CD4-positive, alpha-beta T cell treated with Interleukin-12 subunit alpha and Interleukin-12 subunit beta, for 1 hour (primary cell): ENCODE results near the gene SETD4.
"Not testable (repeated sequence)": the region's sequence is repeated elsewhere in the genome, so short reads cannot be mapped to it uniquely, and the experiment has no call there.

Experiments used
- DNase-seq: peaks from one replicate; pipeline ENCODE4 v3.0.0-alpha.2; 2020

The SETD4 gene

DNA sequence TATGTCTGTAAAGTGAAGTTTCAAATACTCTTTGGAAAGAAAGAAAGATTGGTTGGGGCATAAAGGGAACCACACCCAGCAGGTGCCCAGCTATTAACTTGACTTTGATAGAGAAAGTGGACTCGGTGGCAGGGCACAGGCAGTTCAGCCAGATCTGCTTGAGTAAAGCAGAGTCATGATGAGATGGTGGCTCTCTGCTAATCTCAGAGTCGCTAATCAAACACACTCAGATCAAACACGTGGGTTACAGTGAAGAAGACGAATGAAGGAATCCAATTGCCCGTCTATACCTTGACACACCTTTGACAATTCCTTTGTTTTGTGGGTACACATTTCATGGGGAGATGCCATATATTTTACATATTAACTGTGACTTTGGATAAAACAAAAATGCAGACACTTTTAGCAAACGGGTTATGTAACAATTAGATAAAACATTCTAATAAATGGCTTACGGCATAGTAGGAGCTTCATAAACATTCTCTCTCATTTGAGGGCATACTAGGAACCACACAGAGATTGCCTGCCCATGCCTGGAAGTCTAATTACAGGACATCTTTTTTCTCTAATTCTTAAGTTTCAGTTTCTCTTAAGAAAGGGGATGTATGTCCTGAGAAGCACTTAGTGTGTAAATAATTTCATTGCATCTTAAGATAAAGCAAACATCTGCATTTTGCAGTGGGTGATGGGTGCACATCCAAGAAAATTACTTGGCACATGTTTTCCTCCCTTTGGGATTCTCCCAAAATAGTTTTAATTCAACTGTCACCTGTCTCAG, 16.7 kb upstream of the SETD4 start:
- no peak for DNase-seq

DNA sequence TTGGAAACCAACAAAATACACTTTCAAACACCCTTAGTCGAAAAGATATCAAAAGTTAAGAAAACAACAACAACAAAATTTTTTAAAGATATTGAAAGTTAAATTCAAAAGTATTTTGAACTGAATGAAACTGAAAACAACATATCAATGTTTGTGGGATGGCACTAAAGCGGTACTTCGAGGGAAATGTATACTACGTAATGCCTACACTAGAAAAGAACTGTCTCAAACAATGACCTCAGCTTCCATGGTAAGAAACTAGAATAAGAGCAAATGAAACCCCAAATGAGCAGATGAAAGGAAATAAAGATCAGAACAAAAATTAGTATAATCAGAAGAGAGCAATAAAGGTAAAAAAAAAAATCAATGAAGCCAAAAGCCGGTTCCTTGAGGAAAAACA, 15.6 kb upstream of the SETD4 start:
- DNase-seq, result no peak

DNA sequence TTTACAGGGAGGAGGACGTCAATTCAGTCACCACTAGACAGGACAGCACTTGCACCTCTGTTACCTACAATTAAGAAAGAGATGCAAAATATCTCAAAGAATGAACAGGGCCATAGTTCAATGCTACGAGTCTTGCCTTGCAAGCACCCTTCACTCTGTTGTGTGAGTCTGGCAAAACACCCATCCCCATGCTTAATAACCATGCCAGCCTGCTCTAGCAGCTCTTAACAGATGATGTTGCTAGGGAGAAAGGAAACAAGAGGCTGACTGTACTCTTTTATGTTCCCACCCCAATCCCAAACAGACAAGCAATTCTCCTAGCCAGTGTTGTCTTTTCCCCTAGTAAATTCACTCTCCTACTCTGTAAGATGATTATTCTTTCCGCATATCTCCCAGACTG, 14.8 kb upstream of the SETD4 start:
- DNase-seq, result no peak

DNA sequence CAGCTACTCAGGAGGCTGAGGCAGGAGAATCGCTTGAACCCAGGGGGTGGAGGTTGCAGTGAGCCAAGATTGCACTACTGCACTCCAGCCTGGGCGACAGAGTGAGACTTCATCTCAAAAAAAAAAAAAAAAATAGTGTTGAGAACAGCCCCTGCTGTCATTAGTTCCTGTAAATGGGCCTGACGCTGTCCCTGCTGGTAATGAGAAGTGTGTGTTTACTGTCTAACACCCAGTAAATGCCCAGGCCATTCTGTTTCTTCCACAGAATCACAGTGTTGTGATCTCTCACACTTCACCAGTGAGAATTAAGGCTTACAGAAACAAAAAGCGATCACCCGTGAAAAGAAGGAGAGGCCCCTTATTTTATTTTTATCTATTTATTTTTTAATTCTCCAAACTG, 13.6 kb upstream of the SETD4 start:
- not testable (repeated sequence) for DNase-seq

DNA sequence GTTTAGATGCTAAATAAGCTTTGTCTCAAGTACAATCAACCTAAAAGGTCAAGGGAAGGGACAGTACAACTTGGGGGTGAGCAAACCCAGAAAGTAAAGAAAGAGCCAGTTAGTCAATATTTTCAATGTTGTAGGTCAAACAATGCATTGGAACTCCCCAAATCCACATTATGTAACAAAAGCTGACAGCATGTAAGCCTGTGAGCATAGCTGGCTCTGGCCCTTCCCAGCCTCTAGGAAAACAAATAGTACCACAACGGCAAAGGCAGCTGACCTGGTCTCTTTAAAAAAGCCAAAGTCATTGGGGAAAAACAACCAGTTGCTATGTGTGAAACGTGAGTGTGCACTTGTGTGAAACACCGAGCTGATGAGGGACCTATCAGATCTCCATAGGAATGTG, 12.9 kb upstream of the SETD4 start:
- no peak for DNase-seq

DNA sequence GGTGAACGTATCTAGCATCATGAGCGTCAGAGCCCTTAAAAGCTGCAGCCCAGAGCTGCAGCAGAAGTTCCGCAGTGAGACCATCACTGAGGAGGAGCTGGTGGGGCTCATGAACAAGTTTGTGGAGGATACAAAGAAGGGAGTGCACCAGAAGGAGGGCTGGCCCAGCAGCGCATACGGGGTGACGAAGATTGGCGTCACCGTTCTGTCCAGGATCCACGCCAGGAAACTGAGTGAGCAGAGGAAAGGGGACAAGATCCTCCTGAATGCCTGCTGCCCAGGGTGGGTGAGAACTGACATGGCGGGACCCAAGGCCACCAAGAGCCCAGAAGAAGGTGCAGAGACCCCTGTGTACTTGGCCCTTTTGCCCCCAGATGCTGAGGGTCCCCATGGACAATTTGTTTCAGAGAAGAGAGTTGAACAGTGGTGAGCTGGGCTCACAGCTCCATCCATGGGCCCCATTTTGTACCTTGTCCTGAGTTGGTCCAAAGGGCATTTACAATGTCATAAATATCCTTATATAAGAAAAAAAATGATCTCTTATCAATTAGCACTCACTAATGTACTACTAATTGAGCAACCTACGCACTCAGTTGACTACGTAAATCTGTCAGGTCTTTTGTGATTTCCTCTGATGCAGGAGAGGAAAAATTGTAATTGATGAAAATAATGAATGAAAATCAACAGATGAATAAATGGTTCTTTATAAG, 12.3 kb upstream of the SETD4 start:
- no peak for DNase-seq

DNA sequence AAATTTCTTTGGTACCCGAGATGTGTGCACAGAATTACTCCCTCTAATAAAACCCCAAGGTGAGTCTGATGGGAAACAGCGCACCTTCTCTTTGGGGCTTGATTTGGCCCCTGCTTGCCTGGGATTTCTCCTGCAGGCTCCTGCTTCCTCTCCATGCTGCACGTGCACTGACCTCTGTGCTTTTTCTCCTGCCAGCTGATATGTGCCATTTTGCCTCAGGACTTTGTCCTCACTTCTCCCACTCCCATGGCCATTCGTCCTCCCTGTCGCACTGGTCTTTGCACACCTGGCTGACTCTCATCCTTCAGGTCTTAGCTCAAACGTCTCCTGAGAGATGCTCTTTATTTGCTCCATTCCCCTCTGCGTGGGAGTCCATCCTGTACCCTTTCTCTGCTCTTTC, 10.7 kb upstream of the SETD4 start:
- no peak for DNase-seq

DNA sequence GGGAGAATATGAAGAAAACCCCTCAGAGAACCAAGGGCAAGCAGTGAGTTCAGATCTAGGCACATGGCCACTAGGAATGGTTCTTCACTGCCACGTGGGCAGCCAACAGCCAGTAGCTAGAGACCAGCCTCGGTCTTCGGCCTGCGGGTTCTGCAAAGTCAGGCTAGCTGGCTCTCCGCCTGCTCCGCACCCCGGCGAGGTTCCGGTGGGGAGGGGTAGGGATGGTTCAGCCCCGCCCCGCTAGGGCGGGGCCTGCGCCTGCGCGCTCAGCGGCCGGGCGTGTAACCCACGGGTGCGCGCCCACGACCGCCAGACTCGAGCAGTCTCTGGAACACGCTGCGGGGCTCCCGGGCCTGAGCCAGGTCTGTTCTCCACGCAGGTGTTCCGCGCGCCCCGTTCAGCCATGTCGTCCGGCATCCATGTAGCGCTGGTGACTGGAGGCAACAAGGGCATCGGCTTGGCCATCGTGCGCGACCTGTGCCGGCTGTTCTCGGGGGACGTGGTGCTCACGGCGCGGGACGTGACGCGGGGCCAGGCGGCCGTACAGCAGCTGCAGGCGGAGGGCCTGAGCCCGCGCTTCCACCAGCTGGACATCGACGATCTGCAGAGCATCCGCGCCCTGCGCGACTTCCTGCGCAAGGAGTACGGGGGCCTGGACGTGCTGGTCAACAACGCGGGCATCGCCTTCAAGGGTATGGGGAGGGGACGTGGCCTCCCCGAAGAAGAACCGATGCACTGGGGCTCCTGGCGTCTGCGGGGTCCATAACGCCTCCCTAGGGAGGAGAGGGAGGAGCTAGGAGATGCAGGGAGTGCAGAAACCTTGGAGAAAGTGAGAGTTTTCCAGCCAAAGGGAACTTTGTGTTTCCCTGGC, 9.6 kb upstream of the SETD4 start, which contains the start of gene CBR1:
CBR1 (plus strand) TSS at position 312 of the 871 bp plus-strand sequence; CDS start at position 404, 92 bp downstream.
- DNase-seq, result peak; percentile 93

DNA sequence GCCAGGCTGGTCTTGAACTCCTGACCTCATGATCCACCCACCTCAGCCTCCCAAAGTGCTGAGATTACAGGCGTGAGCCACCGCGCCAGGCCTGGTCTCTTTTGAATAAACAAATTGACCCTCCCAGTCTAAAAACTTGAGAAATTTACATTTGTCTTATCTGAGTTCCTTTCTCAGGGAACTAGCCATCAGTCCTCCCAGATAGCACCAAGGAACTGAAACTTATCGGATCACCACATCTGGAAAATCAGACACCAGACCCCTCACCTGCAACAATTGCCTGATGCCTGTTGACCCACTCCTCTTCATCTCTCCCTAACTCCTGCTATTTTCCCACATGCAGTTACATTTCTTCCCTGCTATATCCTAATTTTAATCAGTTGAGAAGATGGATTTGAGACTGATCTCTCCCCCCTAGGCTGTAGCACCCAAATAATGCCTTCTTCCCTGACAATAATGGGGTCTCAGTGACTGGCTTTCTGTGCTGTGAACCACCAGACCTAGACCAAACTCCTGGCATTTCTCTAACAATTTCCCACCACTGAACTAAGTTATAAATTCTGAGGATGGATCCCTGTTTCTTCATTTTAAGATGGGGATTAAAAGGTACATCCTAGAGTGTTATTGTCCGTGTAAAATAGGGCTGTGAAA, 8.5 kb upstream of the SETD4 start:
- DNase-seq, result no peak

DNA sequence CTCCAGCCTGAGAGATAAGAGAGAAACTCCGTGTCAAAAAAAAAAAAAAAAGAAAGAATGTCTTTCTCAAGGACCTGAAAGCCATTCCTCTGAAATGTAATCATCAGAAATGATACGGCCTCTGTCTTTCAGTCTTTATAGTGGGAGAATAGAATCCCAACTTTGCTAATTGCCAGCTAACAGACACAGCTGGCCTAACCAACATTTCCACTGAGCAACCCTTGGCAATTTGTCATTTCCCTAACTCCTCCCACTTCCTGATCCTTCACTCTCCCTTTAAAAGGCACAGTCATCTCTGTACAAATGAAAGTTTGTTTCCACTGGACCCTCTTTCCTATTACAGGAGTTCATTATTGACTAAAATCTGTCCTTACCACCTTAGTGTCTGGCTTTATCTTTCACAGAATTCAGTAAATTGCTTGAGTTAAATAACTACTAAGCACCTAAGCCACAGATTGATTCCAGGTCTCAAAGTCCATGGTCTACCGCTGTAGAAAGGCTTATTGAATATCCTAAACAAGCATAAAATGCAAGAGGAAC, 5.2 kb upstream of the SETD4 start:
- DNase-seq, result no peak

DNA sequence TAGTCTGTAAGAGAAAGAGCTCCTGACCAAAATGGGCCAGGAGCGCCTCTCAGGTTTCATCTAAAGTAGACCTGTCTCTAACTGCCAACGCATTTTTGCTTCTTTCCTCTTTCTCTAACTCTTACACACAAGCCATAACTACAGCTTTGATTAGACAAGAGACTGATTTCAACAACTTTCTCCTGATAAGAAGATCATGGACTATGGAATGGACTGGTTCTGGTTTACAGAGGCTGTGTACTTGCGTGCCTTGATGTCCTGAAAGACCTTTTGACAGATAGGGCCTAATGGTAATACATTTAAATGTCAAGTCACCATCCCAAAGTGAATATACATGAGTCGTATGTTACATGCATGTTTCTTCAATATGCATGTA, 3.7 kb upstream of the SETD4 start:
- no peak for DNase-seq

DNA sequence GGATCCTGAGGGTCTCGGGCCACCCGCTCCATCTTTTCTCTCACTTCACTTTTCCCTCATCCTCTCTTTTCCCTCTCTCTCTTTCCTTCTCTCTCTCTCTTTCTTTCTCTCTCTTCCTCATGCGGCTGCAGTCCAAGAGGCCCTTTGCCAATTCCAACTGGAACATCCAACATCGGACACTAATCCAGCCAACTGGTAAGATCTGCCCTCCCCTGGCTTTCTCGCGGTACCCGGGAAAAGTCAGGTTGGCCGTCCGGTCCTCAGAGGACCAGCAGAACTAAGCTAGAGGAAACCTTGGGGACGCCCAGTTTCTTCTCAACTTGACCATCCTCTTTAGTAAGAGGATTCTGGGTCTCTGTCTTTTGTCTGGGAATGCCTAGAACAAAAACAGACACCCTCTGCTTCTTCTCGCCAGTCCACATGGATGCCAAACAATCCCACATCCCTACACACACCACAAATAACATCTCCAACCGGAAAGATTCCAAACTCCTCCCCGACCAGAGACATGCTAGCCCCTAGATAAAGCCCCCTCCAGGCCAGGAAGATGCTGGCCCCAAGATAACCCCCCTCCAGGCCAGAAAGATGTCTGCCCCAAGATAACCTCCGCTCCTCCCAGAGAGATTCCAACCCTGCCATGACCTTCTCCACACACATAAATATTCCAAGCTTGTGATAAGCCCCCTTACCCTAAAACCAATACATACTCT, 3.2 kb upstream of the SETD4 start:
- DNase-seq, result no peak

DNA sequence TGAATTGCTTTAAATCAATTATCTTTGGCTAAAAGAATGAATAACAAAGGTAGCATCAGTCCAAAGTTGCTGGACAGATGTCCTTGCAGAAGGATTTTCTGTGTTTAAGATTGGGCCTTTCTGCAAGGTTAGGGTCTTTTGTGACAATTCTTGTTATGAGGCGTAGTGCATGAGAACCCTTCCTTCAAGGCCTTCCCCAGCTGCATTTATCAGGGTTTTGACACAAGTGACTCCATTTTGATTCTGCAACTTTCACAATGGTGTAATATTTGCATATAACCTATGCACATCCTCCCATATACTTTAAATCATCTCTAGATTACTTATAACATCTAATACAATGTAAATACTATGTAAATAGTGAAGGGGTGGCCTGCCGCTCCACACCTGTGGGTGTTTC, 1.1 kb upstream of the SETD4 start:
- DNase-seq, result no peak

DNA sequence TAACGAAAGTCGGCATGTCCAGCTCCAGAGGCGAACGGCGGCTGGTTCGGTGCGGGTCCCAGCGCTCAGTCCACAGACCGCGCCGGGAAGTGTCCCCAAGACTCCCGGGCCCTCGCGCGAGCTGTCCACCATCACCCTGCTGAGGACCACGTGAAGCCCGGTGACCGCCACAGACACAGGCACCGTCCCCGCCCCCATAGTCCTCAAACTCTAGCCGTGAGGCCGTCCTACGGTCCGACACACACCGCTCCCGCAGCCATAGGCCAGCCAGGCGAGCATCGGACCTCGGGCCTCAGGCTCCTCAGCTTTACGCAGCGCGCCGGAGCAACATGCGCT, 535 bp downstream of the SETD4 start:
- DNase-seq, result no peak

DNA sequence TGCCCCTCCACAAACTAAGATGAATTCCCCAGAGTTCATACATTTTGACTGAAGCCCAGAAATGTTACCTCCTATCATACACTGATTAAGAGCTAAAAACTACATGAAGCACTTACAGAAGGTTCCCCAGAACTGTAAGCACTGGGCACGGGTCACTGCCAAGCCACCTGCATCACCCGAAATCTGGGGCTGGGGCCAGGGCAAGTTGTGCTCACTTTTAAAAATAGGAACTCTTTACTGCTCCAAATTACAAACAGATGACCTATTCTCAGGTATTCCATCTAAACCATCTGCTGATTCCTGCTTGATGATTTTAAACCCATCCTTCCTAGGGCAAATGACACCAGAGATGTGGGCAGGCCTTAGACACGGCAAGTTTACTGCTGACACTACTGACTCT, 4.8 kb downstream of the SETD4 start:
- DNase-seq, result no peak

DNA sequence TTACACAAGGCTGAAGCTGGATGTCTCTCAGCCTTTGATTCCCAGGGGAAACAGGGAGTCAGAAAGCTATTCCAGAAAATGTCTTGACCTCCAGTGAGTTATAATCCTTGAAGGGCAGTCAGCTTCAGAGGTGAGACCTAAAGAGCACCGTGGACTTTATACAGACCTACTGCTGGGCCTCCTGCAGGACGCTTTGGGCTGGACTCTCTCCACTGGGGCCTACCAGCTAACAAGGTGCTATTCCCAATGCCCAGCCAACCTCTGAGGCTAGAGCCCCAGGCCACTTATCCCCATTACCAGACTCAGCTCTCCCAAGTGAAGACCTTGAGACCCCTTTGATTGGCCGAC, 6.6 kb downstream of the SETD4 start:
- no peak for DNase-seq

DNA sequence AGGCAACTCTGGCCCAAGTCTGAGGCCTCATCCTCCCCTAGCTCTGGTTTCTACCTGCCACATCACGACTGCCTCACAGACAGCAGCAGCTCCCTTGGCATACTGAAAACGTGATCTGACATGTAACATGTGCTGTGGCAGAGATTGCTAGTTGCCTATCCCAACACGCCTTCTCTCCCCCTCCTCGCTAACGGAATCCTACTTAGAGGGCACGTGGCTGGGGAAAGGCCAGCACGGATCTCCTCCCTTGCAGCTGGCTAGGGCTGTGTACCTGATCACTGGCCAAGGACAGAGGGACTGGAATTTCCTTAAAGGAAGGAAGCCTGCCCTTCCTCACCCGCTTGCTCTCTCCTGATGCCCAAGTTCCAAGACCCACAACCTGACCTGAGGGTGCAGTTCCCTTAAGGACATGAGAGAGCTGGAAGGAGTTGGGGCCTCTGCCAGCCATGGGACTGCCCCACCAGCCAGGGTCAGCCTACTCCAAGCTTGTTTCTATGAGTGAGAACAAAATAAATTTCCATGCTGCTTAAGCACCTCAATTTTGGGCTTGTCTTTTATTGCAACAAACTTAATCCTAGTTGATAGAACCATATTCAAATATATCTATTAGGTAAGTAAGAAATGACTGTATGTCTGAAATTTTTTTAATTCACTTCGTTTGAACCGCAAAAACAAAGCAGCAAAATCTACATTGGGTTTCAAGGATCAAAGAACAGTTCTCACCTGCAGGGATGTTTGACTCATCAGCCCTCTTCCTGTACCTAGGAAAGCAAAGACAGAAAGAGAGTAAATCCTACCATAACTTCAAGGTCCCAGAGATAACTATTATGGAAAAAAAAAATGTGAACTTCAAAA, 7.2 kb downstream of the SETD4 start:
- DNase-seq, result no peak

DNA sequence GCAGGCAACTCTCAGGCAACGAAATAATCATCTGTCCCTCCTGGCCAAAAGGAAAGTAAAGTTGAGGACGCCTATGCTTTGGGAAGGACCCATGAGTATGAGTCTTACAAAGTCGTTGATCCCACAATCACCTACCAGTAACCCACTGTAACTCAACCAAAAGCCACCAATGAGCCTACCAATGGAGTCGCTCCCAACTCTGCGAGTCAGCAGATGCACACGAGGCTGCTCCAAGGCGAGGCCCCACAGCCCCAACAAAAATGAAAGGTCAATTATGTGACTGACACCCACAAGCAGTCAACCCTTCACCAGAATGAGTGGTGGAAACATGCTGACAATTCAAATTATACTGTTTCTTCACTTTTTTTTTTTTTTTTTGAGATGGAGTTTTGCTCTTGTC, 12.0 kb downstream of the SETD4 start:
- DNase-seq, result no peak

DNA sequence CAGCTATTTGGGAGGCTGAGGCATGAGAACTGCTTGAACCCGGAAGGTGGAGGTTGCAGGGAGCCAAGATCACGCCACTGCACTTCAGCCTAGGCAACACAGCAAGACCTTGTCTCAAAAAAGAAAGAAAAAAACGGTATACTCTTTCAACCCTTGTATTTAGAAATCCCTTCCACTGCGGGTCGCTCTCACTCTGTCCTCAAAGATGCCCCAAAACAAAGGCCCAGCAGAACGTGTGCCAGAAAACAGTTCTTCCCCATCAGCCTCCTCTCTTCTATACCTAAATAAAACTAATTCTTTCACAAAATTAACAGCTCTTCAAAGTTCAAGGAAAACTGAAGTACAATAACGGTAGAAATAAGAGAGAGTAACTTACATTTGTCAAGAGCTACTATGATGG, 13.2 kb downstream of the SETD4 start:
- no peak for DNase-seq

DNA sequence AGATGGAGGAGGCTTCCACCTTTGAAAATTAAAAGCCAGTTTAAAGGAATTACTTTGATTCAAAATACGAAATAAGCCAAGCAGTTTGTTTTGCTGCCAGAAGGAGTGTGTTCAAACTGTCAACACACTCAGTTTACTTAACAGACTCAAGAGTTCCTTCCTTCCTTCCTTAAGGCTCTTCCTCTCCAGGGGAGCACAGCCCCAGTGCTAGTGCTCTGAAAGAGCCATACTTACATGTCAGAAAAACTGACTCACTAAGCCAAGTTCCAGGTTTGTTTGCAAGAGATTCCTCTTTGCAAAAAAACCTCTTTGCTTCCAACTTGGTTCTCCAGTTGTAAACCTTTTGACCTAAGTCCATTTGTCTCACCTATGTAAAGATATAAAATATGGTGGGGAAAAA, 14.3 kb downstream of the SETD4 start:
- DNase-seq, result no peak

DNA sequence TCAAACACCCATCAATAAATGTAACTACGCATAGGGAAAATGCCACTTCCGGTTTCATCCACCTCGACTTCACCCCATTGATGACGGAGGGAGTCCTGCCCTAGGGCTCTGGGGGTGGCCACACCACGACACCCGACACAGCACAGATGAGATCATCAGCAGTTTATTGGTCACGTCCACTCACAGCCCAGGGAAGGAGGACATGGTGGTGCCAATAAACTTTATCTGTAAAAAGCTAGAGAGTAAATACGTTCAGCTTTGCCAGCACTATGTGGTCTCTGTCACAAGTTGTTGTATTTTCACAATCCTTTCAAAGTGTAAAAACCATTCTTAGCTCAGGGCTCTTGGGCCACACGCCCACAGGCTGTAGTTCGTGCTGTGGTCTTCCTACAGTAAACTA, 16.3 kb downstream of the SETD4 start:
- no peak for DNase-seq
